Neuronal stem cell (in vitro differentiated cells): ENCODE results near the gene SLC34A3.
A peak's percentile ranks its signal among the peaks of the same experiment; 100 is the strongest.

Experiments used
- DNase-seq: peaks from one replicate; pipeline ENCODE4 v3.0.0-alpha.2; 2013; ENCODE audit warnings: low spot score
- H2AFZ ChIP-seq: one replicate; pipeline ENCODE4 v1.6.1; 2013; ENCODE audit warnings: mild to moderate bottlenecking, low read length, inconsistent platforms
- H2AK5ac ChIP-seq: 2 replicates; pipeline ENCODE4 v1.6.1; 2013; ENCODE audit warnings: low read depth, mild to moderate bottlenecking, inconsistent platforms, low read length, moderate library complexity, mixed read lengths
- H2BK120ac ChIP-seq: 2 replicates; pipeline ENCODE4 v1.6.1; 2013; ENCODE audit warnings: low read depth, mild to moderate bottlenecking, inconsistent platforms, low read length, moderate library complexity, mixed read lengths
- H2BK12ac ChIP-seq: one replicate; pipeline ENCODE4 v1.6.1; 2013; ENCODE audit warnings: low read length, inconsistent platforms
- H2BK15ac ChIP-seq: 2 replicates; pipeline ENCODE4 v1.6.1; 2013; ENCODE audit warnings: mild to moderate bottlenecking, low read length, inconsistent platforms, mixed read lengths
- H2BK5ac ChIP-seq: one replicate; pipeline ENCODE4 v1.6.1; 2013; ENCODE audit warnings: inconsistent platforms, mild to moderate bottlenecking, low read length, moderate library complexity
- H3K14ac ChIP-seq: one replicate; pipeline ENCODE4 v1.6.1; 2013; ENCODE audit warnings: low read length, inconsistent platforms
- H3K18ac ChIP-seq: 2 replicates; pipeline ENCODE4 v1.6.1; 2013; ENCODE audit warnings: low read length, inconsistent platforms
- H3K23ac ChIP-seq: 2 replicates; pipeline ENCODE4 v1.6.1; 2013; ENCODE audit warnings: low read depth, mild to moderate bottlenecking, mixed read lengths, low read length, inconsistent platforms; ENCODE audit not compliant: poor library complexity
- H3K27ac ChIP-seq: replicated peaks from 3 replicates; pipeline ENCODE4 v1.5.1; 2013; ENCODE audit warnings: low read length, inconsistent platforms
- H3K27me3 ChIP-seq, 3 experiments: 2 replicates each; pipeline ENCODE4 v1.6.1; 2013; ENCODE audit warnings: low read length in 3 of 3, mild to moderate bottlenecking in 2 of 3, inconsistent platforms in 1 of 3, low read depth in 1 of 3, mixed read lengths in 1 of 3, moderate library complexity in 1 of 3; ENCODE audit not compliant: control insufficient read depth in 3 of 3, insufficient read depth in 3 of 3
- H3K36me3 ChIP-seq, 2 donors: replicated peaks in 1 of 2; 2 replicates each; pipeline ENCODE4 v1.6.1; 2013; ENCODE audit warnings: low read length in 2 of 2; ENCODE audit not compliant: control insufficient read depth in 2 of 2, insufficient read depth in 2 of 2
- H3K4ac ChIP-seq: 2 replicates; pipeline ENCODE4 v1.6.1; 2013; ENCODE audit warnings: inconsistent platforms, mild to moderate bottlenecking, low read length, moderate library complexity
- H3K4me1 ChIP-seq, 2 donors: 1 replicate in 1 of 2; 2 replicates in 1 of 2; pipeline ENCODE4 v1.6.1; 2013; ENCODE audit warnings: low read length in 2 of 2, low read depth in 1 of 2; ENCODE audit not compliant: control insufficient read depth in 2 of 2, insufficient read depth in 1 of 2
- H3K4me2 ChIP-seq: one replicate; pipeline ENCODE4 v1.6.1; 2013; ENCODE audit warnings: mild to moderate bottlenecking, low read length, inconsistent platforms; ENCODE audit not compliant: insufficient read depth, poor library complexity, severe bottlenecking
- H3K4me3 ChIP-seq, 2 donors: 2 replicates each; pipeline ENCODE4 v1.5.1; 2013; ENCODE audit warnings: low read length in 2 of 2, mild to moderate bottlenecking in 2 of 2, inconsistent platforms in 1 of 2, moderate library complexity in 1 of 2
- H3K79me1 ChIP-seq: one replicate; pipeline ENCODE4 v1.6.1; 2013; ENCODE audit warnings: low read depth, mild to moderate bottlenecking, inconsistent platforms, low read length, moderate library complexity
- H3K9ac ChIP-seq: one replicate; pipeline ENCODE4 v1.6.1; 2013; ENCODE audit warnings: mild to moderate bottlenecking, low read depth, low read length, inconsistent platforms; ENCODE audit not compliant: poor library complexity
- H3K9me3 ChIP-seq, 2 donors: replicated peaks in 1 of 2; 2 replicates each; pipeline versions ENCODE3 to v1.6.1; 2013; ENCODE audit warnings: low read length in 2 of 2, mild to moderate bottlenecking in 2 of 2, inconsistent platforms in 1 of 2, low read depth in 1 of 2, mixed read lengths in 1 of 2, moderate library complexity in 1 of 2; ENCODE audit not compliant: control insufficient read depth in 2 of 2, insufficient read depth in 1 of 2
- H4K8ac ChIP-seq: one replicate; pipeline ENCODE4 v1.6.1; 2013; ENCODE audit warnings: low read depth, mild to moderate bottlenecking, inconsistent platforms, low read length, moderate library complexity
- H4K91ac ChIP-seq: one replicate; pipeline ENCODE4 v1.6.1; 2013; ENCODE audit warnings: low read length, low read depth, mild to moderate bottlenecking, inconsistent platforms; ENCODE audit not compliant: poor library complexity
- WGBS, 2 donors: extraction: QIAGEN DNeasy Blood & Tissue Kit; methylation state at CpG; one replicate each; pipeline ENCODE4 v1.1.7; 2013; ENCODE audit warnings: missing lambda C conversion rate in 2 of 2, mixed read lengths in 1 of 2; ENCODE audit not compliant: insufficient read length in 2 of 2, insufficient replicate concordance in 1 of 2; ENCODE audit errors: extremely low coverage in 2 of 2; 5-methylcytosine and 5-hydroxymethylcytosine counted together

The SLC34A3 gene

DNA sequence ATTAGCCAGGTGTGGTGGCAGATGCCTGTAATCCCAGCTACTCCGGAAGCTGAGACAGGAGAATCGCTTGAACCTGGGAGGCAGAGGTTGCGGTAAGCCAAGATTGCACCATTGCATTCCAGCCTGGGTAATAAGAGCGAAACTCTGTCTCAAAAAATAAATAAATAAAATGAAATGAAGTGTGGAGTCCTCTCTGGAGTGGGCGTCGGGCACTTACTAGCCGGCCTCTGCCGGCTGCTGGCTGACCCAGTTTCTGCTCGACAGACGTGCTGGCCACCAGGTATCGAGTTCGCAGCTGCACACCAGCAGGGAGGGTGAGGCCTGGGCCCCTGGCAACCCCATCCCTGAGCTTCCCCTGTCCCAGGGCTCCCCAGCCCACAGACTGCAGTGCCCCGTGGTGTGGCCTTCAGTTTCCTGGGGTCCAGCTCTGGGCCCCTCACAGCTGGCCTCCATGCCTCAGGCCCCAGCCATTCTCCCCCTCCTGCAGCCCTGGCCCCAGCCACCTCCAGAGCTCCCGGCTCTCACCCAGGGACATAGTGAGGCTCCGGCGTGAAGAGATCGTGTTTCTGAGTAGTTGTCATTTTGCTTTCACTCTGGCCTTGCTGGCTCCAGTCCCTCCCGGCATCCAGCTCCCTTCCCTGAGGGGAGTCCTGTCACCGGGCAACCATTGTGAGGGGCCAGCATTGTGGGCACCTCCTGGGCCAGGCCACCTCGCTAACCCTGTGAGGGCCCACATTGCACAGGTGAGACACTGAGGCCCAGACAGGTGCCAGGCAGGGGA is 16.6 kb downstream of the SLC34A3 start:
- Histone ChIP-seq H2BK120ac (no peak overlapping the region), H3K4me3 (no peak overlapping the region), H3K23ac (peak overlapping the region; percentile 11), H2BK15ac (peak overlapping the region; percentile 84), H3K27me3 (peaks cover 0 to 2% (median 0%) of the 10 kb centered on the region in 3 experiments), H3K9me3 (no peaks in the 10 kb centered on the region), H2BK12ac (peak overlapping the region; percentile 90), H3K27ac (no peak overlapping the region), H4K8ac (no peak overlapping the region), H3K4me1 (peaks cover 15 to 38% of the 10 kb centered on the region in 2 donors), H3K79me1 (peaks cover 10% of the 10 kb centered on the region), H3K4ac (no peak overlapping the region), H3K14ac (no peak overlapping the region), H3K18ac (peak overlapping the region; percentile 75), H2AFZ (peak overlapping the region; percentile 66), H4K91ac (peak overlapping the region; percentile 28), H3K9ac (no peak overlapping the region), H2BK5ac (peak overlapping the region; percentile 88), H2AK5ac (peak overlapping the region; percentile 95), H3K4me2 (peak overlapping the region; percentile 12), H3K36me3 (peaks cover 16 to 20% of the 10 kb centered on the region in 2 donors)
- no peak for DNase-seq
- no CpG with 5 or more reads among the region's 20 CpGs for WGBS, 2 donors

DNA sequence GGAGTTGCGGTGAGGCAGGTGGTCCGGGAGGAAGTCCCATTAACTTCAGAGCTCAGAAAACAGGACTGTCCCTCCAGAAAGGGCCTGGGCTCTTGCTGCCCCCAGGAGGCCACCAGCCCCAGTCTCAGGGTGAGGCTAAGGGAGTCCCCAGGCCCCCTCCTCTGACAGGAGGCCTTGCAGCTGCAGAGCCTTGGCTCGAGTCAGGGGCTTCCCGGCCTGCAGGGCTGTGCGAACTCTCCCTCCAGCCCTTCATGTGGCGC is 17.1 kb downstream of the SLC34A3 start:
- Histone ChIP-seq H3K27me3 (peaks cover 0 to 2% (median 0%) of the 10 kb centered on the region in 3 experiments), H2AFZ (no peak overlapping the region), H3K4me2 (no peak overlapping the region), H2BK5ac (no peak overlapping the region), H3K4ac (no peak overlapping the region), H3K4me1 (peaks cover 10 to 37% of the 10 kb centered on the region in 2 donors), H2AK5ac (peak overlapping the region; percentile 95), H3K23ac (peak overlapping the region; percentile 11), H3K4me3 (no peak overlapping the region), H3K14ac (no peak overlapping the region), H3K18ac (peak overlapping the region; percentile 75), H3K9ac (no peak overlapping the region), H3K36me3 (peaks cover 11 to 14% of the 10 kb centered on the region in 2 donors), H3K27ac (no peak overlapping the region), H4K91ac (peak overlapping the region; percentile 28), H3K79me1 (peaks cover 6% of the 10 kb centered on the region), H4K8ac (no peak overlapping the region), H2BK120ac (no peak overlapping the region), H3K9me3 (no peaks in the 10 kb centered on the region), H2BK15ac (peak overlapping the region; percentile 84), H2BK12ac (peak overlapping the region; percentile 90)
- WGBS, 2 donors = no CpG with 5 or more reads among the region's 6 CpGs
- no peak for DNase-seq

DNA sequence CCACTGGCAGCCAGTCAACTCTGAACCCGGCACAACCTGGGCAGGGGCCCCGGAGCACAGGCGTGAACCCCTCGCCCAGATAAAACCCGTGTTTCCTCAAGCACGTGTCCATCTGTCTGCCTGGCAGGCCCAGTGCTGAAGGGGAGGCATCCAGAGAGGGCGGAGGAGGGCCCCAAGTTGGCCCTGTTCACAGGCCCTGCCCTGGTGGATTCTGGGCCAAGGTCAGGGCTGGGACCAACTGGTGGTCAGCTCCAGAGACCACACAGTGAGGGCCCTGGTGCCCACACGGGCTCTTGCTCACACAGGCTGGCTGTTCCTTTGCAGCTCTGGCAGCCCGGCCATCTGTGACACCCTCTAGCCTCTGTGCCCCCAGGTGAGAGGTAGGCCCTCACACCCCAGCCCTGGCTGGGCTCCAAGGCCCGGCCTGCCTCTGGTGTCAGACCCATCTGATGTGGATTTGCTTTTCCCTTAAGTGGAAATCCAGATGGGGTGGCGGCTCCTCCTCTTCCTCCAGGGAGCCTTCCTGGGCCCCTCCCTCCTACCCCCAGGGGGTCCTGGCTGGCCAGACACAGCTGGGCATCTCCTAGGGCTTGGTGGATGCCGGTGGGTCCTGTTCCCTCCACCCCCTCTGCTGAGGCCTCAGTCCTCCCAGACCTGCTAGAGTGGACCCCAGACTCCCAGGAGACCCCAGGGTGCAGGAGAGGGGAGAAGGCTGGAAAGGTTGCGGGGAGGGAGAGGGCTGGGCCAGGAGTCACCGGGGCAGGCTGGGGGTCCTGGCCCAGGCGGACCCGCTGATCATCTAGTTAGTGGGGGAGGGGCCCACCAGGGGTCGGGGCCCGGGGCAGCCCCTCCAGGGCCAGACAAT is 19.9 kb downstream of the SLC34A3 start:
- Histone ChIP-seq H3K23ac (peak overlapping the region; percentile 11), H2BK5ac (no peak overlapping the region), H2BK12ac (peak overlapping the region; percentile 60), H3K9ac (no peak overlapping the region), H3K4me1 (peaks cover 11 to 45% of the 10 kb centered on the region in 2 donors), H3K27me3 (peaks cover 0 to 2% (median 0%) of the 10 kb centered on the region in 3 experiments), H2BK120ac (peak overlapping the region; percentile 16), H3K9me3 (no peaks in the 10 kb centered on the region), H4K91ac (peak overlapping the region; percentile 43), H2AK5ac (peak overlapping the region; percentile 53), H3K79me1 (peaks cover under 1% of the 10 kb centered on the region), H3K14ac (no peak overlapping the region), H3K4ac (no peak overlapping the region), H2AFZ (peak overlapping the region; percentile 81), H3K18ac (peak overlapping the region; percentile 18), H3K4me2 (no peak overlapping the region), H3K27ac (no peak overlapping the region), H3K36me3 (no peaks in the 10 kb centered on the region), H4K8ac (no peak overlapping the region), H3K4me3 (no peak overlapping the region), H2BK15ac (peak overlapping the region; percentile 54)
- no CpG with 5 or more reads among the region's 18 CpGs for WGBS, 2 donors
- no peak for DNase-seq

DNA sequence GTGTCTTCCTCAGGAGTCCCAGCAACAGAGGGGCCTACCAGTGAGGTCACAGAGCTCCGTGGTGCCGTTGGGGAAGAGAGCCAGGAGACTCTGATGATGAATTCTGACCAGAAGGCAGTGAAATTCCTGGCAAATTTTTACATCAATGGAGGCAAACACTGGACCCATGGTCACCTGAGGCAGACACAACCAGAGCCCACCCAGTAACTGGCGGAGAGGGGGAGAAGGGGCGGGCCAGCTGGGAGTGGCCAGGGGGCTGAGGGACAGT is 20.4 kb downstream of the SLC34A3 start, which contains the start of gene STPG3:
STPG3 (plus strand) TSS at position 93 of the 268 bp plus-strand sequence; CDS start at position 94, 1 bp downstream.
- Histone ChIP-seq H3K27me3 (no peaks in the 10 kb centered on the region), H2BK12ac (peak within 1 kb of the TSS; percentile 84), H3K79me1 (peaks cover 6% of the 10 kb centered on the region), H2AK5ac (peak within 1 kb of the TSS; percentile 97), H3K4me2 (no peak within 1 kb of the TSS), H3K4me1 (peaks cover 16 to 51% of the 10 kb centered on the region in 2 donors), H3K4me3 (no peak within 1 kb of the TSS), H3K9me3 (no peaks in the 10 kb centered on the region), H2BK15ac (peak within 1 kb of the TSS; percentile 99), H3K9ac (peak within 1 kb of the TSS; percentile 84), H2BK5ac (peak within 1 kb of the TSS; percentile 90), H4K91ac (peak within 1 kb of the TSS; percentile 95), H4K8ac (peak within 1 kb of the TSS; percentile 65), H2AFZ (peak within 1 kb of the TSS; percentile 81), H3K27ac (no peak within 1 kb of the TSS), H3K23ac (peak within 1 kb of the TSS; percentile 43), H3K4ac (peak within 1 kb of the TSS; percentile 37), H3K18ac (peak within 1 kb of the TSS; percentile 85), H3K14ac (peak within 1 kb of the TSS; percentile 89), H2BK120ac (peak within 1 kb of the TSS; percentile 16), H3K36me3 (peaks cover 2% of the 10 kb centered on the region in 2 donors)
- no peak for DNase-seq
- no CpG with 5 or more reads among the region's 4 CpGs for WGBS, 2 donors
